NCI-H82 (cell line): ENCODE results near the gene OAT.

ENCODE experiments used
- DNase-seq: peaks from one replicate; lab custom pipeline; 2025; lab: John Stamatoyannopoulos, UW

OAT gene

DNA sequence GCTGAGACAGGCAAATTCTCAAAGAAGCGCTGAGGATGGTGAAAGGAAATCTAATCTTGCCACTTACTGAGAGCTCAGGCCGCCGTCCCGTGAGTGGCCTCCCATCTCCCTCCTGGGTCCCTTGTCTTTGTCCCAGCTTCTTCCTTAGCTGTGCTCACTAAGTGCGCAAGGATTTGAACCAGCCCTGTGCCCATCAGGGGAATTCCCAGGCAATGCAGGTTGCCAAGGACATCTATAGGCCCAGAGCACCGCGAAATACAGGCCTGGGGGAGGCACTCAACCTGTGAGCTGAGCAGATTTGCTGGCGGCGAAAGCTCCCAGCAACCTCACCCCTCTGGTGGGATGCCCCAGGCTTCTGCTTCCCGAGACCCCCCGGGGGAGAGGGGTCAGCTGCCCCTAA lies 64.8 kb downstream of the OAT start:
- no peak for DNase-seq

DNA sequence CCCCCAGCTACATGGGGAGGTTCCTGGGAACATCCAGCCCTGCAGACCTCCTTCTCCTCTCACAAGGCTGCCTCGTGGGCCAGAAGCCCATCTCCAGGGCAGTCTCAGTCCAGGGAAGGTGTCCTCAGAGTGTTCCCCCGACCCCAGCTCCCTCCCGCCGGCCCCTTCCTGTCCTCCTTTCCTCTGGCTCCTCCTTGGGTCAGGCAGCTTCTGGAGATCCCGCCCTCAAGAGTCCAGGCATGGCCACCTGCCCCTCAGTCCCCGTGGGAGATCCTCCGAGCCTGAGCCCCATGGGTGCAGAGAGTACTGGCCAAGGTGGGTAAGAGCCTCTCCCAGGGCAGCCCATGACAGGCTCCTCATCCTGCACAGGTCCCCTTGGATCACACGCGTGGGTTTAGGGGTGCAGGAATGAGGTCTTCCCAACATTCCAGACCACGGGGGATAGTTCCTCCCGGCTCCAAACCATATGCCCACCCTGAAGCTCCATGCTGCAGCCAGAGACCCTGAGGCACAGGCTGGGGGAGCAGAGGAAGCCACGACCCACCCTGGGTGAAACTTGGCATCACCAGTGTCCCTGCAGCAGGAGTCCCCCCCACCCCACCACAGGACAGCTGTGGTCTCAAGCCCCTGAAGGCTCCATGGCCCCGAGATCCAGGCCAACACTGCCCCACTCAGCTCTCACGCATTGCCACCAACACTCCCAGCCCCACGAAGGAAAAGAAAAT lies 65.5 kb downstream of the OAT start:
- no peak for DNase-seq

GRCh38 chr10:124351481-124352220 lies 67.1 kb downstream of the OAT start:
- DNase-seq = no peak

- DNase-seq = no peak
Observed at GRCh38 chr10:124350806-124351205, 67.9 kb downstream of the OAT start.

DNA sequence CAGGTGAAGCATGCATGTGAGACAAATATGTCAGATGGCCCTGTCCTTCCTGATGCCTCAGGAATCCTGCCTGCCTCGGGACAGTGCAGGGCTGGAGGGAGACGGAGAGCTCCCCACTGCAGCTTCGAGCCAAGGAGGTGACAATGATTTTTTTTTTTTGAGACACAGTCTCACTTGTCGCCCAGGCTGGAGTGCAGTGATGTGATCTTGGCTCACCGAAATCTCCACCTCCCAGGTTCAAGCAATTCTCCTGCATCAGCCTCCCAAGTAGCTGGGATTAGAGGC lies 68.8 kb downstream of the OAT start:
- DNase-seq = no peak

DNA sequence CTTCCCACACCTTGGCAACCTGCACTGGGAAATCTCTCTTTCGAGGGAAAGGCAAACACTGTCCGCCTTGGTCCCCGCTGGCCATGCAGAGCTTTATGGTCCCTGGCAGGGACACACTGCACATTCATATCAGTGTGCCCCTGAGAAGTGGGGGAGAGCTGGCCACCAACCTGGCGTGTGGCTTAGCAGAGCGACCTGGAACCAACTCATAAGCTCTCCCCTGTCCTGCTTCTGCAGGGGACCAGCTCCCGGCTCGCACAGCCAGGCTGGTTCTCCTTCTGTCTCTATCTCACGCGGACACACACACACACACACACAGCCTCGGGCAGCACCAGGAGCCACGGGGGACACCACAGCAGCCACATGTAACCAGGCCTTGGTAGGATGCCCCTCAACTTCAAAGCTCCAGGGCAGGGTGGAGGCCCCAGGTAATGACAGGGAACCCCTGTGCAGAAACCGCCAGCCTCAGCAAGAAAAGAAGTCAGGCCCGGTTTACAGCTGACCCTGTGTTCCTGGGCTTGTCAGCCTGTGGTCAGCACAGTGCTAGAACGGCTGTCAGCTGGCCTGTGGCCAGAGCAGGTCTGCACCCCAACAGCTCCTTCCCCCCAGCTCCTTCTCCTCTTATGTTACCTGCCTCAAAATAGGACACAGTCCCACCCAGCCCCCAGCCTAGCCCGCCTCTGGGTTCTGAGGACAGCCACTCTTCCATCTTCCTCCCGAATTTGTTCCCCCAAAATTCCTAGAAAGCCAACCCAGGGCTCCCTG lies 69.3 kb downstream of the OAT start:
- DNase-seq = no peak

DNA sequence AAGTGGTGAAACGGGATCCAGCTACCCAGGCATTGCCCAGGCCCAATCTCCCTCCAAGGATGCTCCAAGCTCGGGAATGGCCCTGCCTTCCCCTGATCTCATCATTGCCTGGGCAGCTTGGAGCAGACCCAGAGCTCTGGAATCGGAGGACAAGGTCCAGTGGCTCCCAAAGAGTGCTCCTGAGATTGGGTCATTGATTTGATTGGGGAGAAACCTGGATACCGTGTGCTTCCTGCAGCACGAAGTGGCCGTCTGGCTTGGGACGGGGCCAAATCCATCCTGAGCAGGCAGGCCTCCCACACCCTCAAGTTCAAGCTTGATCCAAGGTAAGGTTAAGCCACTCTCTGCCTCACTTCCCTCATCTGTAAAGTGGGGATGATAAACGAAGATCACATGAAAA lies 69.9 kb downstream of the OAT start:
- no peak for DNase-seq

DNA sequence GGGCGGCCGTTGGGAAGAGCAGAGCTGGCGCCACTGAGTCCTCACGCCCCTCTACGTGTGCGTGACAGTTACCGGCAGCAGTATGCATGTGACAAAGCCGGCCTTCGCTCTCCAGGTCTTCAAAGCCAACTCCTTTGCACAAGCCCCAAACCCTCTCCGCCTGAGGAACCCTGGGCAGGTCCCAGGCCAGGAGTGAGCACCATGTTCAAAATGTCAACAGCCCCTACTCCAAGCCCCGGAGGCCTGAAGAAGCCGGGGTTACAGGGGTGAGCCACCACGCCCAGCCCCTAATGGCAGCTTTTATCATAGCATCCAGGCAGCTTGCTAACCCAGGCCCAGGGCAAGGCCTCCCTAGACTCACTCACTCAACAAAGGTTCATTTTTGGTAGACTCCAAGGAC lies 70.8 kb downstream of the OAT start:
- DNase-seq = no peak
